CD8-positive, alpha-beta memory T cell (primary cell): ENCODE measurements around the gene TCTN3. TPM values are rescaled to one million over a fixed set of nuclear protein-coding genes. Genes with fewer than 3 reads are reported as not detected.
"Not testable (repeated sequence)": the region's sequence is repeated elsewhere in the genome, so short reads cannot be mapped to it uniquely, and the experiment has no call there.

Source experiments
- CTCF ChIA-PET: fragments of 350-600 bp; sonication (Branson Sonifier 250); formaldehyde crosslinking; loops from one replicate; lab custom pipeline; 2021; ENCODE audit warnings: antibody characterized with exemption; lab: Charles Lee
- POLR2A ChIA-PET: fragments of 350-600 bp; sonication (Branson Sonifier 250); formaldehyde crosslinking; loops from one replicate; lab custom pipeline; 2021; ENCODE audit warnings: antibody characterized with exemption; lab: Charles Lee
- DNase-seq, 5 donors: peaks; one replicate each; pipeline versions ENCODE4 v3.0.0 to v3.0.0-alpha.2; 2020 to 2022; ENCODE audit warnings: mixed read lengths in 1 of 5
- H3K27ac ChIP-seq: one replicate; pipeline ENCODE4 v1.7.0; 2013; ENCODE audit warnings: low read depth, mild to moderate bottlenecking, low read length, moderate library complexity
- H3K27me3 ChIP-seq: 2 replicates; pipeline ENCODE4 v1.7.0; 2013; ENCODE audit warnings: low read length, mild to moderate bottlenecking; ENCODE audit not compliant: insufficient read depth, poor library complexity, severe bottlenecking
- H3K36me3 ChIP-seq: 2 replicates; pipeline ENCODE4 v1.7.0; 2013; ENCODE audit warnings: mild to moderate bottlenecking, low read length, moderate library complexity; ENCODE audit not compliant: insufficient read depth
- H3K4me1 ChIP-seq: 2 replicates; pipeline ENCODE4 v1.7.0; 2013; ENCODE audit warnings: mild to moderate bottlenecking, low read length, moderate library complexity; ENCODE audit not compliant: insufficient read depth
- H3K4me3 ChIP-seq: 2 replicates; pipeline ENCODE4 v1.7.0; 2013; ENCODE audit warnings: mild to moderate bottlenecking, low read length
- H3K9me3 ChIP-seq: 2 replicates; pipeline ENCODE4 v1.7.0; 2013; ENCODE audit warnings: mild to moderate bottlenecking, low read length
- H3K27ac Mint-ChIP-seq, 8 donors: one replicate each; pipeline ENCODE4 v1.8.0; 2020 to 2021; ENCODE audit warnings: mixed read lengths in 8 of 8, mild to moderate bottlenecking in 6 of 8, inconsistent platforms in 3 of 8, moderate library complexity in 3 of 8
- H3K27me3 Mint-ChIP-seq, 2 donors: one replicate each; pipeline ENCODE4 v1.8.0; 2020 to 2021; ENCODE audit warnings: mixed read lengths in 2 of 2, mild to moderate bottlenecking in 1 of 2, moderate library complexity in 1 of 2
- H3K36me3 Mint-ChIP-seq, 3 donors: one replicate each; pipeline ENCODE4 v1.8.0; 2020 to 2021; ENCODE audit warnings: mixed read lengths in 3 of 3, inconsistent platforms in 1 of 3, mild to moderate bottlenecking in 1 of 3
- H3K4me1 Mint-ChIP-seq, 3 donors: one replicate each; pipeline ENCODE4 v1.8.0; 2020 to 2021; ENCODE audit warnings: mixed read lengths in 3 of 3, inconsistent platforms in 1 of 3, mild to moderate bottlenecking in 1 of 3
- H3K4me3 Mint-ChIP-seq, 7 donors: one replicate each; pipeline ENCODE4 v1.8.0; 2020 to 2021; ENCODE audit warnings: mixed read lengths in 7 of 7, mild to moderate bottlenecking in 6 of 7, moderate library complexity in 4 of 7, inconsistent platforms in 2 of 7
- H3K9me3 Mint-ChIP-seq, 5 donors: one replicate each; pipeline ENCODE4 v1.8.0; 2020 to 2022; ENCODE audit warnings: mixed read lengths in 5 of 5, mild to moderate bottlenecking in 3 of 5, moderate library complexity in 2 of 5, inconsistent platforms in 1 of 5
- polyA plus RNA-seq: library from polyadenylated mRNA; unstranded; fragments of 300-500 nt; fragmentation: Illumina TruSeq; gene quantifications from one replicate; pipeline ENCODE4 v1.2.3, GENCODE V29; 2021
- total RNA-seq, 2 experiments: library from RNA; stranded (reverse); gene quantifications; one replicate each; pipeline ENCODE4 v1.2.3, GENCODE V29; 2021

The TCTN3 gene
- total and polyA plus RNA-seq, 3 experiments from 2014 or later = 32.1 to 59.1 (median 32.7) TPM

- no peak overlapping the region for H3K27ac Mint-ChIP-seq
- ChIA-PET CTCF (no interaction called here), POLR2A (no interaction called here)
- Histone ChIP-seq H3K27ac (no peak overlapping the region), H3K36me3 (no peaks in the 10 kb centered on the region), H3K4me3 (no peak overlapping the region), H3K9me3 (peaks cover 5% of the 10 kb centered on the region), H3K27me3 (no peaks in the 10 kb centered on the region), H3K4me1 (no peaks in the 10 kb centered on the region)
- H3K27me3 Mint-ChIP-seq = peaks cover 0 to 24% of the 10 kb centered on the region in 2 donors
- no peaks in the 10 kb centered on the region for H3K4me1 Mint-ChIP-seq
- peaks cover 12 to 37% (median 21%) of the 10 kb centered on the region in 5 donors for H3K9me3 Mint-ChIP-seq
- no peak for DNase-seq
- H3K36me3 Mint-ChIP-seq = peaks cover 0 to 4% (median 0%) of the 10 kb centered on the region in 3 donors
- no peak overlapping the region for H3K4me3 Mint-ChIP-seq
Measured at GRCh38 chr10:95729323-95730055, 35.8 kb upstream of the TCTN3 start.

- no peak overlapping the region for H3K4me3 ChIP-seq
- peaks cover 7 to 27% (median 21%) of the 10 kb centered on the region in 5 donors for H3K9me3 Mint-ChIP-seq
- CTCF ChIA-PET = no interaction called here
- POLR2A ChIA-PET = no interaction called here
- no peaks in the 10 kb centered on the region for H3K4me1 ChIP-seq
- no peak overlapping the region for H3K4me3 Mint-ChIP-seq
- H3K36me3 Mint-ChIP-seq = peaks cover 0 to 1% (median 0%) of the 10 kb centered on the region in 3 donors
- H3K36me3 ChIP-seq = no peaks in the 10 kb centered on the region
- H3K27ac Mint-ChIP-seq = no peak overlapping the region
- no peak for DNase-seq
- no peaks in the 10 kb centered on the region for H3K4me1 Mint-ChIP-seq
- peaks cover 5% of the 10 kb centered on the region for H3K9me3 ChIP-seq
- H3K27me3 Mint-ChIP-seq = peaks cover 0 to 24% of the 10 kb centered on the region in 2 donors
- no peak overlapping the region for H3K27ac ChIP-seq
- H3K27me3 ChIP-seq = no peaks in the 10 kb centered on the region
Measured at GRCh38 chr10:95728526-95728925, 34.8 kb upstream of the TCTN3 start.

- H3K27me3 ChIP-seq, H3K27ac Mint-ChIP-seq, H3K9me3 Mint-ChIP-seq, H3K27ac ChIP-seq, H3K4me1 Mint-ChIP-seq, H3K4me3 ChIP-seq, DNase-seq, POLR2A ChIA-PET, CTCF ChIA-PET, H3K9me3 ChIP-seq, H3K4me1 ChIP-seq, H3K36me3 ChIP-seq, H3K4me3 Mint-ChIP-seq, H3K36me3 Mint-ChIP-seq: not testable (repeated sequence)
- H3K27me3 Mint-ChIP-seq = peaks cover 4 to 14% of the 10 kb centered on the region in 2 donors
Measured at GRCh38 chr10:95722496-95722895, 28.8 kb upstream of the TCTN3 start.

- H3K9me3 ChIP-seq, H3K4me1 Mint-ChIP-seq, H3K4me3 Mint-ChIP-seq, H3K9me3 Mint-ChIP-seq, H3K4me1 ChIP-seq, CTCF ChIA-PET, H3K27ac Mint-ChIP-seq, H3K27me3 ChIP-seq, H3K4me3 ChIP-seq, H3K36me3 ChIP-seq, H3K36me3 Mint-ChIP-seq, H3K27ac ChIP-seq, POLR2A ChIA-PET, DNase-seq: not testable (repeated sequence)
- peaks cover 4 to 14% of the 10 kb centered on the region in 2 donors for H3K27me3 Mint-ChIP-seq
Measured at GRCh38 chr10:95720745-95721144, 27.0 kb upstream of the TCTN3 start.

GRCh38 chr10:95716866-95717265, 23.1 kb upstream of the TCTN3 start:
- no peaks in the 10 kb centered on the region for H3K36me3 Mint-ChIP-seq
- Histone ChIP-seq H3K4me1 (no peaks in the 10 kb centered on the region), H3K27ac (no peak overlapping the region), H3K4me3 (no peak overlapping the region), H3K9me3 (no peaks in the 10 kb centered on the region), H3K27me3 (no peaks in the 10 kb centered on the region), H3K36me3 (no peaks in the 10 kb centered on the region)
- no peak for DNase-seq
- H3K9me3 Mint-ChIP-seq = peaks cover 0 to 2% (median 0%) of the 10 kb centered on the region in 5 donors
- no peaks in the 10 kb centered on the region for H3K4me1 Mint-ChIP-seq
- no peak overlapping the region for H3K4me3 Mint-ChIP-seq
- CTCF ChIA-PET = interaction anchor here (0.6 kb wide), 1 partner anchor 170 kb away, joined by 3 read pairs; no protein-coding TSS in a partner anchor
- H3K27ac Mint-ChIP-seq = peak overlapping the region in 1 of 8 donors; percentile 47
- peaks cover 2 to 7% of the 10 kb centered on the region in 2 donors for H3K27me3 Mint-ChIP-seq
- POLR2A ChIA-PET = no interaction called here

- no peaks in the 10 kb centered on the region for H3K4me1 Mint-ChIP-seq
- Histone ChIP-seq H3K27ac (no peak overlapping the region), H3K4me1 (no peaks in the 10 kb centered on the region), H3K36me3 (no peaks in the 10 kb centered on the region), H3K4me3 (no peak overlapping the region), H3K27me3 (no peaks in the 10 kb centered on the region), H3K9me3 (no peaks in the 10 kb centered on the region)
- POLR2A ChIA-PET = no interaction called here
- no peaks in the 10 kb centered on the region for H3K36me3 Mint-ChIP-seq
- no peaks in the 10 kb centered on the region for H3K9me3 Mint-ChIP-seq
- H3K27me3 Mint-ChIP-seq = peaks cover 0 to 4% of the 10 kb centered on the region in 2 donors
- H3K27ac Mint-ChIP-seq = no peak overlapping the region
- H3K4me3 Mint-ChIP-seq = no peak overlapping the region
- CTCF ChIA-PET = no interaction called here
- DNase-seq = no peak
Measured at GRCh38 chr10:95716466-95716865, 22.7 kb upstream of the TCTN3 start.

GRCh38 chr10:95711492-95711891, 17.8 kb upstream of the TCTN3 start:
- Mint-ChIP-seq H3K4me1 (no peaks in the 10 kb centered on the region), H3K27ac (no peak overlapping the region), H3K4me3 (no peak overlapping the region), H3K36me3 (no peaks in the 10 kb centered on the region), H3K27me3 (no peaks in the 10 kb centered on the region), H3K9me3 (no peaks in the 10 kb centered on the region)
- Histone ChIP-seq H3K27me3 (no peaks in the 10 kb centered on the region), H3K9me3 (no peaks in the 10 kb centered on the region), H3K27ac (no peak overlapping the region), H3K36me3 (no peaks in the 10 kb centered on the region), H3K4me3 (no peak overlapping the region), H3K4me1 (no peaks in the 10 kb centered on the region)
- ChIA-PET CTCF (no interaction called here), POLR2A (no interaction called here)
- DNase-seq = no peak

- H3K27ac ChIP-seq = no peak overlapping the region
- no peaks in the 10 kb centered on the region for H3K27me3 ChIP-seq
- no peaks in the 10 kb centered on the region for H3K4me1 ChIP-seq
- no peak overlapping the region for H3K4me3 Mint-ChIP-seq
- no peaks in the 10 kb centered on the region for H3K36me3 Mint-ChIP-seq
- no peaks in the 10 kb centered on the region for H3K36me3 ChIP-seq
- no peak for DNase-seq
- H3K4me3 ChIP-seq = no peak overlapping the region
- no peaks in the 10 kb centered on the region for H3K9me3 ChIP-seq
- no peaks in the 10 kb centered on the region for H3K4me1 Mint-ChIP-seq
- ChIA-PET CTCF (interaction anchor here (1.9 kb wide), 1 partner anchor 13 kb away, joined by 12 read pairs; the partner anchor contains the start of gene TCTN3), POLR2A (no interaction called here)
- no peaks in the 10 kb centered on the region for H3K9me3 Mint-ChIP-seq
- H3K27ac Mint-ChIP-seq = no peak overlapping the region
- no peaks in the 10 kb centered on the region for H3K27me3 Mint-ChIP-seq
Measured at GRCh38 chr10:95706990-95707389, 13.3 kb upstream of the TCTN3 start.
